ENCODE data around the gene ELMOD1.

ELMOD1 gene

DNA sequence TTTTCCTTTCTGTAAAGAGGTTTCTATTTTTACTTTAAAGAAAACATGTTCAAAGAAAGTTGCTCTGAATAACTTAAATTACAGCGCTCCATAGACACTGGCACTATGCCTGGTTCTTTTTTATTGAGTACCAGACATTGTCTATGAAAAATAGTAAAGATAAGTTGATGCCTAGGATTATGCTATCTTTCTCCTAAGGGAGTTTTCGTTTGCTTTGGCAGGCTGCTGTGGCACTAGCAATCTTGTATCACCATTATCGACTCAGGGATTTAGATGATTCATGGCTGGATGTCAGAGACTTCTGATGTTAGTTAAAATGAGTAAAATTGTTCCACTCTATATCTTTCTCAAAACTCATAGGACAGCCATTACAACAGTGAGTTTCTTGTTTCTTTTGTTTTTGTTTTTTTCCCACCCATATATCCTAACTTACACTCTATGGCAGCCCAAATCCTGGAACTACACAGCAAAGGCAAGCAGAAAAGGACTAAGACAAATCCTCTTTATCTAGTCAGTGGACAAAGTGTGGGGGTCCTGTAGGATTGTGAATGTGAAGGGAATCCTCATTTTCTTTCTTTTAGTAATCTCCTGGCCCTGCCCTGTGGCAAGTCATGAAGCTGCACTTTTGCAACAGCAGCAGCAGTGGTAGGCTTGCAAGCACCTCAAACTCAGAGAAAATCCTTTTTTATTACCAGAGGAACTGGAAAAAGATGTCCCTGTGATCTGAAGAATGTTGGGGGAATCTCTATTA, 100.2 kb downstream of the ELMOD1 start:
- no peak for DNase-seq

DNA sequence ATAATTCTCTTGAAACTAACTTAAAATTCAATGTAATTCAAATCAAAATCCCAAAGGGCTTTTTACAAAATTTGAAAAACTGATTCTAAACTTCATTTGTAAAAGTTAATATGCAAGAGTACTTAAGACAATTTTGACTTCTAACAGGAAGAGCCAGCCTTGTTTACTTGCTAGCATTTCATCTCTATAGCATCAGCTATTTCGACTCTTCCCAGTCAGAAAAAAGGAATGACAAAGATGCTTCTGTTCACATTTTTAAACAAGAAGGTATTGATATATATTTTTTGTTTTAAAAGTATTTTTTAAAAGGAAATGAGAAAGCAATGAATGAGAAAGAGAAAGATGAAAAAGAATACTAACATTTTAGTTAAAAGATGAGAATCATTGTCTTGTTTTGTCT, 104.5 kb downstream of the ELMOD1 start:
- no peak for DNase-seq

DNA sequence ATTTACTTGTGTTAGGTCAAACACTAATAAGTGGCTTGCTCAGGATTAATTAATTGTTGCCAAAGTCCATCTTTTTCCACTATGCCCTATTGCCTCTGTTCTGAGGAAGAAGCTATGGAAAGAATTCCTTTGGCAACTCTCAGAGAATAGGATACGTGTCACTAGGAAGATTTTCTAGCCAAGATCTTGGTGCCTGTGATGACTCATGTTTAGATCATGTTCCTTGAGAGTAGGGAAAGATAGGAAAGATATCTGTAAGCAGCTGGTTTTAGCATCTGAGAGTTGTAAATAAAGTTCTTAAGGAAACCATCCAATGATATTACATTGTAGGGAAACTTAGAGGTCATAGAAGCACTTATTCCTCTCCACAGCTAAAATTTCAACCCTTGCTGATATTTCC, 105.2 kb downstream of the ELMOD1 start:
- DNase-seq = no peak

DNA sequence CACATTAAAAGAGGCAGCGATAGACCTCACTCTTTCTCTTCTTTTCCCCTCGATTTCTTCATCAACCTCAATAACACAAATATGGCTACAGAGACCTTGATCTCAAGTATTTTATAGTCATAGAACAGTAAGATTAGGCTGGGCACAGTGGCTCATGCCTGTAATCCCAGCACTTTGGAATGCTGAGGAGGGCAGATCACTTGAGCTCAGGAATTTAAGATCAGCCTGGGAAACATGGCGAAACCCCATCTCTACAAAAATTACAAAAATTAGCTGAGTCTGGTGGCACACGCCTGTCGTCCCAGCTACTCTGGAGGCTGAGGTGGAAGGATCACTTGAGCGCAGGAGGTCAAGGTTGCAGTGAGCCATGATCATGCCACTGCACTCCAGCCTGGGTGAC, 106.3 kb downstream of the ELMOD1 start:
- no peak for DNase-seq

DNA sequence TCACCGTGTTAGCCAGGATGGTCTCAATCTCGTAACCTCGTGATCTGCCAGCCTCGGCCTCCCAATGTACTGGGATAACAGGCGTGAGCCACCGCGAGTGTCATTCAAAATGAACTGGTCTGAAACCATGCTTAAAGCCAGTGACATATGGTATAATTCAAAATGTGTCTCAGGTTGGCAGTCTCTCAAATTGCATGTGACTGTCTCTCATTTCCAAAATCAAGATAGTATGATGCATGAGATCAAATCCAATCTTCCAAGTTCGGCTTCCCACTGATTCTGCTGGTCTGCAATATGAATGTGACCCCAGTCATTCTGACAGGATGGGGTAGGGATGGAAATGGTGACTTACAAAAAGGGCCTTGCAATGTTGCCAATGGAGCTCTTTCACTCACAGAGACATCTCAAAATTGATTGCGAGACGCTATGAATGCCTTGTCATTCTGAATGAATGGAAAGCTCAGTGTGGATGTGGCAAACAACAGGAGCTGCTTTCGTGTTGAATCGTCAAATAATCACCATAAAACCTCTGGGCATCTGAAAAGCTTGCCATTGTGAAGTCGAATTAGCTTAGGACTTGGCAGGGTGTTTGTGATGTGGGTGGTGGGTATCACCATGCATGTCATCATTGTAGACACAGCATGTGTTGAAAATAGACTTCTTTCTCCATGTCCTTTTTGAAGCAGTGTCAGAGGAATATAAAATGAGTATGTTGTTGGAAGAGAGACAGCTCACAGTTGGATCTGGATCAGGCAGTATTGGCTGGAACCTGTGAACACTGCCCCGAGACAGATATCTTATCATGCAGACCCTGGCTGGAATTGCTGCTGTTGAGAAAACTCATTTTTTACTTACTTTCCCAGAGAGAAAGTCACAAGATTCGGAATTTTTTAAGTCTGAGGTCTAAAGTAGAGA, 108.7 kb downstream of the ELMOD1 start:
- no peak for DNase-seq

GRCh38 chr11:107702109-107702660, 111.2 kb downstream of the ELMOD1 start:
- no peak for DNase-seq

DNA sequence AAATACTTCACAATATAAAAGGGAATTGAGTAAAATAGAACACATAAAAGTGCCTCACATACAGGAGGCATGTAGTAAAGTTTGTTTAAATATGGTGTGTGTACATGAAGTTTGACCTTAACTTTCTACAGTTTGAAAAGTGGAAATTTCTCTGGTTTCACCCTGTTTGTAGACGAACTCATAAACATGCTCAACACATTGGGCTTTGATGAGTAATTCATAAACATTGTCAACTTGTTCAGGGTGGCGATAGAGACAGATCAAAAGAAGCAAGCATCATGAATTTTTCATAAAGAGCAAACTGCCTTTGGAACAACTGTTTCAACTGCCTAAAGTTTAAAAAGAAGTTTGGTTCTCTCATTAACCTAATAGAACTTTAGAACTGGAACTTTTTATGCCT, 111.8 kb downstream of the ELMOD1 start:
- no peak for DNase-seq

DNA sequence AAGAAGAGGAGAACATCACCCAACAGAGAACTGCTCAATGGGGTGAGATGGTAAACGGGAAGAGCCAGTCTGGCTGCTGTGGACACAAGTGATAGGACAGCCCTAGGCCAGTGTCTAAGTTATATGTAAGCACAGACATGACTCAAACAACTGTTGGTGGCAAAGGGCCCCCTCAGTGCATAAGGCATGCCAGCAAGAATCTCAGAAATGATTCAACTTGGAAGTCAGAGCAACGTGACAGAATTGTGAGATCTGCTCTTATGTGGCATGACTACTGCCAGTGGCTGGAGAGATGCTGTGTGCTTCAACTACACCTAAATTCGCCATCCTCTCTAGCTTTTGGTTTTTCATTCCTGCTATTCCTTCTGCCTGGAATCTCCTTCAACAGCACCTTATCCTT, 113.5 kb downstream of the ELMOD1 start:
- no peak for DNase-seq

DNA sequence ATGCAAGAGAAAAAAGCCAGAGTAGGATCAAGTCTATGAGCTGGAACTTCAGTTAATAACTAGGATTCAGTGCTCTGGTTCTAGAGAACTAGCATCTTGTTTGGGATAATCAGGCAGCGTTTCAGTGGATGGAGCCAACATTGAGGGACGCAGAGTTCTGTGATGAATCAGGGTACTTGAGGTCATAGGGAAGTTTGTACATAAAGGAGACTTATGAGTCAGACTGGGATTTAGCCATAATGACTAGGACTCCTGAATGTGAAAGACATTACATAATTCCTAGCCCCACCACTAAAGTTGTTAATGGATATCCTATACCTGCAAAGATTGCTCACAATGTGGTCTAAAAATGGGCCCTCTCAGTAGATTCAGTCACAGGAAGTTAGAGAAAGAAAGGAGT, 114.1 kb downstream of the ELMOD1 start:
- no peak for DNase-seq

GRCh38 chr11:107706531-107706930, 115.6 kb downstream of the ELMOD1 start:
- DNase-seq = no peak

GRCh38 chr11:107707215-107707671, 116.3 kb downstream of the ELMOD1 start:
- no peak for DNase-seq

GRCh38 chr11:107707807-107708206, 116.9 kb downstream of the ELMOD1 start:
- DNase-seq = no peak

- no peak for DNase-seq
These were observed 117.8 kb downstream of the ELMOD1 start for GRCh38 chr11:107708792-107709191.

GRCh38 chr11:107710301-107710700, 119.4 kb downstream of the ELMOD1 start:
- DNase-seq = no peak

DNA sequence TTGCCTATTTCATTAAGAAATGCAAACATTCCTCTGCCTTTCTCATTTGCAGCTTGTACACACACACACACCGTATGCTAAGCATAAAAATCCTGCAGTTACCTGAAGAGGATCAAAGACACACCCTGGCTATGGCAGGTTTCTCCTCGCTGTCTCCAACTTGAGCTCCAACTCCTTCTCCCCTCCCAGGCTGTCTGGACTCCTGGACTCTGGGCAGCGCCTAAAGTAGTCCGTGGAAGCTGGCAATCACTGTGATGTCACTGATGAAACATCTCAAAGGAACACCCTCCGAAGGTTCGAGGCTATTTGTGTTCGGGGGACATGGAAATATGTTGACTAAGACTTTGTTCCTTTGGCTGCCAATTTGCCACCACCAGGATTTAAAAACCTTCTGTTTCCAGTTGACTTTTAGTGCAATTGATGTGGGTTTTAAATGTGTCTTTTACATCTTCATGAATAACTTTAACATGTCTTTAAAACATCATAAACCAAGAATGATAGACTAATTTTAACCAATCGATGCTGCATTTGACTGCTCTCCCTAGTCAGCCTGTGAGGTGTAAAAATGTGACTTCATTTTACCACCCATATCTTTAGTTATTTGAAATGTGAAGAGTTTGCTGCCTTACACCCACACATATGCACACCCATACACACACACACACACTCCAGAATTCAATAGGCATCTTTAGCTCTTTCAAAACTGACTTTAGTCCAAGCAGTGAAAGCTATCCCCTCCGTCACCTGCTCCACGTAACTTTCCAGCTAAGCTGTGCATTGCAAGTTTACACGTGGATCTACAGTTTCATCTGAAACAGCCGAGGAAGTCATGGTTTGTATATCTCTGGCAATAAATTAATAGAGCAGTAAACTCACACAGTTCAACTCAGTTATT, 121.2 kb downstream of the ELMOD1 start, which contains the start of gene SLN:
Gene SLN (minus strand): TSS at position 196 of the 895 bp plus-strand sequence.
- no peak for DNase-seq

DNA sequence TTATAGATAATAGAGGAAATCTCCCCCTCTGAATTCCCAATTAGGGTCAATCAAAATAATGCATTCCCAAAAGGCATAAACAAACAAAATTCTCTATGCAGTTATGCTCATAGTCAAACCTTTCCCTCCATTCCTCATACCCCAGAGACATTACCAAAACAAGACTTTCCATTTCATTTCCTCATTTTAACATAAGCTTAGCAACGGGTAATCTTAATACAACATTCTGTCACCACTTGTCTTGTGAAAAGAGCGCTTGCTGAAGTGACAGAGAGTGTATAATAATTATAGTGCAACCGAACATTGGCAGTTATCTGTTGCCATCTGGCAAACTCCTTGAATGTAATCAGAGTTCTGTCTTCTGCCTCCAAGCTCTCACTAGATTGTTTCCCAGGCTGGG, 122.1 kb downstream of the ELMOD1 start:
- DNase-seq = no peak

Measured in inflammatory macrophage (primary cell).